CD8-positive, alpha-beta memory T cell (primary cell): Measurements from ENCODE around the gene AGGF1. TPM values are rescaled to one million over a fixed set of nuclear protein-coding genes. Genes with fewer than 3 reads are reported as not detected.
A peak's percentile ranks its signal among the peaks of the same experiment; 100 is the strongest.
"Not testable (repeated sequence)": the region's sequence is repeated elsewhere in the genome, so short reads cannot be mapped to it uniquely, and the experiment has no call there.

Experiments used
- CTCF ChIA-PET: fragments of 350-600 bp; sonication (Branson Sonifier 250); formaldehyde crosslinking; loops from one replicate; lab custom pipeline; 2021; ENCODE audit warnings: antibody characterized with exemption; lab: Charles Lee
- POLR2A ChIA-PET: fragments of 350-600 bp; sonication (Branson Sonifier 250); formaldehyde crosslinking; loops from one replicate; lab custom pipeline; 2021; ENCODE audit warnings: antibody characterized with exemption; lab: Charles Lee
- DNase-seq, 5 donors: peaks; one replicate each; pipeline versions ENCODE4 v3.0.0 to v3.0.0-alpha.2; 2020 to 2022; ENCODE audit warnings: mixed read lengths in 1 of 5
- H3K27ac ChIP-seq: one replicate; pipeline ENCODE4 v1.7.0; 2013; ENCODE audit warnings: low read depth, mild to moderate bottlenecking, low read length, moderate library complexity
- H3K27me3 ChIP-seq: 2 replicates; pipeline ENCODE4 v1.7.0; 2013; ENCODE audit warnings: low read length, mild to moderate bottlenecking; ENCODE audit not compliant: insufficient read depth, poor library complexity, severe bottlenecking
- H3K36me3 ChIP-seq: 2 replicates; pipeline ENCODE4 v1.7.0; 2013; ENCODE audit warnings: mild to moderate bottlenecking, low read length, moderate library complexity; ENCODE audit not compliant: insufficient read depth
- H3K4me1 ChIP-seq: 2 replicates; pipeline ENCODE4 v1.7.0; 2013; ENCODE audit warnings: mild to moderate bottlenecking, low read length, moderate library complexity; ENCODE audit not compliant: insufficient read depth
- H3K4me3 ChIP-seq: 2 replicates; pipeline ENCODE4 v1.7.0; 2013; ENCODE audit warnings: mild to moderate bottlenecking, low read length
- H3K9me3 ChIP-seq: 2 replicates; pipeline ENCODE4 v1.7.0; 2013; ENCODE audit warnings: mild to moderate bottlenecking, low read length
- H3K27ac Mint-ChIP-seq, 8 donors: one replicate each; pipeline ENCODE4 v1.8.0; 2020 to 2021; ENCODE audit warnings: mixed read lengths in 8 of 8, mild to moderate bottlenecking in 6 of 8, inconsistent platforms in 3 of 8, moderate library complexity in 3 of 8
- H3K27me3 Mint-ChIP-seq, 2 donors: one replicate each; pipeline ENCODE4 v1.8.0; 2020 to 2021; ENCODE audit warnings: mixed read lengths in 2 of 2, mild to moderate bottlenecking in 1 of 2, moderate library complexity in 1 of 2
- H3K36me3 Mint-ChIP-seq, 3 donors: one replicate each; pipeline ENCODE4 v1.8.0; 2020 to 2021; ENCODE audit warnings: mixed read lengths in 3 of 3, inconsistent platforms in 1 of 3, mild to moderate bottlenecking in 1 of 3
- H3K4me1 Mint-ChIP-seq, 3 donors: one replicate each; pipeline ENCODE4 v1.8.0; 2020 to 2021; ENCODE audit warnings: mixed read lengths in 3 of 3, inconsistent platforms in 1 of 3, mild to moderate bottlenecking in 1 of 3
- H3K4me3 Mint-ChIP-seq, 7 donors: one replicate each; pipeline ENCODE4 v1.8.0; 2020 to 2021; ENCODE audit warnings: mixed read lengths in 7 of 7, mild to moderate bottlenecking in 6 of 7, moderate library complexity in 4 of 7, inconsistent platforms in 2 of 7
- H3K9me3 Mint-ChIP-seq, 5 donors: one replicate each; pipeline ENCODE4 v1.8.0; 2020 to 2022; ENCODE audit warnings: mixed read lengths in 5 of 5, mild to moderate bottlenecking in 3 of 5, moderate library complexity in 2 of 5, inconsistent platforms in 1 of 5
- polyA plus RNA-seq: library from polyadenylated mRNA; unstranded; fragments of 300-500 nt; fragmentation: Illumina TruSeq; gene quantifications from one replicate; pipeline ENCODE4 v1.2.3, GENCODE V29; 2021
- total RNA-seq, 2 experiments: library from RNA; stranded (reverse); gene quantifications; one replicate each; pipeline ENCODE4 v1.2.3, GENCODE V29; 2021

The AGGF1 gene
- total and polyA plus RNA-seq, 3 experiments from 2014 or later: 30.2 to 35.1 (median 31.1) TPM

DNA sequence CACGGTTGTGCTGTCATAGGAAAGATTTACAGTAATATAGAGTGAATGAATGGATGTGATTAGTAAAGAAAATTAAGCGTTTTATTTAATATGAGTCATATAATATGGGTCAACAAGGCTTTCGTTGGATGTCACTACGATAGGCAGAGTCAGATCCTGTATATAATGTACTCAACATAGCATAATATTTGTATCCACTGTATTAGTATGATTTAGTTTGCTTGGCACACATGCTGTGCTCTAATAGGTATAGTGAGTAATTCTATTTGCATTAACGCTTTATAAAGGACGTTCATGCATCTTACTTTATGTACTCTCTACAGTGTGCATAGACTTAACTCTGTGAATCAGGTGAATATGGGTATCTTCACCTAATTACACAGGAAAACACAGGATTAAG, 35.9 kb upstream of the AGGF1 start:
- H3K4me3 Mint-ChIP-seq: no peak overlapping the region
- no peaks in the 10 kb centered on the region for H3K9me3 ChIP-seq
- H3K27ac Mint-ChIP-seq: no peak overlapping the region
- no peak overlapping the region for H3K4me3 ChIP-seq
- H3K4me1 Mint-ChIP-seq: no peaks in the 10 kb centered on the region
- H3K9me3 Mint-ChIP-seq: no peaks in the 10 kb centered on the region
- H3K36me3 Mint-ChIP-seq: no peaks in the 10 kb centered on the region
- H3K27me3 ChIP-seq: no peaks in the 10 kb centered on the region
- ChIA-PET POLR2A (no interaction called here), CTCF (no interaction called here)
- peaks cover 4 to 32% of the 10 kb centered on the region in 2 donors for H3K27me3 Mint-ChIP-seq
- no peaks in the 10 kb centered on the region for H3K36me3 ChIP-seq
- no peak for DNase-seq
- no peak overlapping the region for H3K27ac ChIP-seq
- H3K4me1 ChIP-seq: no peaks in the 10 kb centered on the region

DNA sequence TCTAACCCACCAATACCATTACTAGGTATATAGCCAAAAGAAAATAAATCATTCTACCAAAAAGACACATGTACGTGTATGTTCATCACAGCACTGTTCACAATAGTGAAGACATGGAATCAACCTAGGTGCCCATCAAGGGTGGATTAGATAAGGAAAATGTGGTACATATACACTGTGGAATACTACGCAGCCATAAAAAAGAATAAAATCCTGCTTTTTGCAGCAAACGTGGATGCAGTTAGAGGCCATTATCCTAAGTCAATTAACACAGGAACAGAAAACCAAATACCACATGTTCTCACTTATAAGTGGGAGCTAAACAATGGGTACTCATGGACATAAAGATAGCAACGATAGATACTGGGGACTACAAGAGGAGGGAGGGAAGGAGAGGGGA, 32.0 kb upstream of the AGGF1 start:
- H3K27me3 Mint-ChIP-seq: peaks cover 8 to 46% of the 10 kb centered on the region in 2 donors
- POLR2A ChIA-PET, H3K36me3 Mint-ChIP-seq, H3K9me3 Mint-ChIP-seq, H3K4me1 ChIP-seq, H3K27me3 ChIP-seq, H3K27ac ChIP-seq, DNase-seq, H3K4me3 ChIP-seq, H3K36me3 ChIP-seq, H3K4me3 Mint-ChIP-seq, H3K9me3 ChIP-seq, H3K27ac Mint-ChIP-seq, H3K4me1 Mint-ChIP-seq: not testable (repeated sequence)
- CTCF ChIA-PET: interaction anchor here (1.5 kb wide), 1 partner anchor 10 kb away, joined by 3 read pairs; no protein-coding TSS in a partner anchor

DNA sequence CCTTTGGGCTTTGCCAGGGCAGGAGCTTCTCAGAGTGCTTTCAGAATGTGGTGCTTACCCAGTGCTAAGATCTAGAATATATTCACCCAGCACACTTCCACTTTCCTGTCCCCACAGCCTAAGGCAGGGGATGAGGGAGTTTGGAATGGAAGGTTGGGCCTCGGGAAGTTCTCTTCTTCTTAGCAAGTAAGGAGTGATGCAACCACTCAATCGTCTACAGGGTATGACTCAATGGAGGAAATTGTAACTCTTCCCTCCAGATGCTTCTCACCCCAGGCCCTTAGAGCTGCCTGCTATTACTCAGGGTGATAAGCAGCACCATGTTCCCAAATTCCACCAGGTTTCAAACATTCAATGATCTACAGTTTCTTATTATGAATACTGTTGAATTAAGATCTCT, 30.8 kb upstream of the AGGF1 start:
- no peaks in the 10 kb centered on the region for H3K4me1 Mint-ChIP-seq
- H3K9me3 Mint-ChIP-seq: peaks cover 0 to 3% (median 0%) of the 10 kb centered on the region in 5 donors
- no peak overlapping the region for H3K27ac Mint-ChIP-seq
- H3K4me3 ChIP-seq: no peak overlapping the region
- H3K27me3 Mint-ChIP-seq: peaks cover 14 to 44% of the 10 kb centered on the region in 2 donors
- POLR2A ChIA-PET: no interaction called here
- H3K36me3 ChIP-seq: no peaks in the 10 kb centered on the region
- no peaks in the 10 kb centered on the region for H3K9me3 ChIP-seq
- no peaks in the 10 kb centered on the region for H3K27me3 ChIP-seq
- no peak for DNase-seq
- H3K27ac ChIP-seq: no peak overlapping the region
- H3K36me3 Mint-ChIP-seq: no peaks in the 10 kb centered on the region
- no peaks in the 10 kb centered on the region for H3K4me1 ChIP-seq
- CTCF ChIA-PET: no interaction called here
- no peak overlapping the region for H3K4me3 Mint-ChIP-seq

- no peak overlapping the region for H3K4me3 ChIP-seq
- peaks cover 15 to 52% of the 10 kb centered on the region in 2 donors for H3K27me3 Mint-ChIP-seq
- peaks cover 0 to 3% (median 0%) of the 10 kb centered on the region in 5 donors for H3K9me3 Mint-ChIP-seq
- no peaks in the 10 kb centered on the region for H3K27me3 ChIP-seq
- H3K27ac ChIP-seq: no peak overlapping the region
- DNase-seq: no peak
- no peak overlapping the region for H3K27ac Mint-ChIP-seq
- no peaks in the 10 kb centered on the region for H3K9me3 ChIP-seq
- CTCF ChIA-PET: no interaction called here
- no peaks in the 10 kb centered on the region for H3K4me1 ChIP-seq
- POLR2A ChIA-PET: no interaction called here
- no peak overlapping the region for H3K4me3 Mint-ChIP-seq
- H3K36me3 ChIP-seq: no peaks in the 10 kb centered on the region
- no peaks in the 10 kb centered on the region for H3K4me1 Mint-ChIP-seq
- H3K36me3 Mint-ChIP-seq: no peaks in the 10 kb centered on the region
These were observed 27.0 kb upstream of the AGGF1 start for GRCh38 chr5:77003246-77003645.

DNA sequence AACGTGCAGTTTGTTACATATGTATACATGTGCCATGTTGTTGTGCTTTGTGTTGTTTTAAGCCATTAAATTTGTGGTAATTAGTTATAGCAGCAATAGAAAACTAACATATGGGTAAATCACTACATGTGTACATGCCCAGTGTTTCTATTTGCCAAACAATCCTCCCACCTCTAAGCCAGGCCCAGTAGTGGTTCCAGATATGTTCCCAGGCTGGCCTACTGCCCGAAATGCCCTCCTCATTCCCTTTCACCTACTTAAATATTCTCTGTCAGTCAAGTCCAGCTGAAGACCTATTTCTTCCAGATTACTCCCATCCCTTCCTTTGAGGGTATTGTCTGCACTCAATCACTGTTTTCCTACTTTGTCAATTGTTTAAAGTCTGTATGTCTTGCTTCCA, 24.1 kb upstream of the AGGF1 start:
- no peak for DNase-seq
- H3K9me3 ChIP-seq: no peaks in the 10 kb centered on the region
- Mint-ChIP-seq H3K27me3 (peaks cover 17 to 47% of the 10 kb centered on the region in 2 donors), H3K4me3 (no peak overlapping the region), H3K36me3 (no peaks in the 10 kb centered on the region), H3K4me1 (no peaks in the 10 kb centered on the region), H3K9me3 (no peaks in the 10 kb centered on the region), H3K27ac (no peak overlapping the region)
- no peaks in the 10 kb centered on the region for H3K36me3 ChIP-seq
- POLR2A ChIA-PET: no interaction called here
- no peak overlapping the region for H3K27ac ChIP-seq
- H3K27me3 ChIP-seq: no peaks in the 10 kb centered on the region
- no peaks in the 10 kb centered on the region for H3K4me1 ChIP-seq
- CTCF ChIA-PET: no interaction called here
- no peak overlapping the region for H3K4me3 ChIP-seq

- H3K36me3 Mint-ChIP-seq: no peaks in the 10 kb centered on the region
- no peak overlapping the region for H3K27ac Mint-ChIP-seq
- H3K4me1 ChIP-seq: no peaks in the 10 kb centered on the region
- H3K9me3 ChIP-seq: no peaks in the 10 kb centered on the region
- H3K36me3 ChIP-seq: no peaks in the 10 kb centered on the region
- no peak for DNase-seq
- H3K4me3 Mint-ChIP-seq: no peak overlapping the region
- no peak overlapping the region for H3K4me3 ChIP-seq
- H3K27ac ChIP-seq: no peak overlapping the region
- H3K9me3 Mint-ChIP-seq: no peaks in the 10 kb centered on the region
- H3K27me3 ChIP-seq: no peaks in the 10 kb centered on the region
- H3K4me1 Mint-ChIP-seq: no peaks in the 10 kb centered on the region
- ChIA-PET CTCF (no interaction called here), POLR2A (no interaction called here)
- peaks cover 19 to 44% of the 10 kb centered on the region in 2 donors for H3K27me3 Mint-ChIP-seq
These were observed 21.8 kb upstream of the AGGF1 start for GRCh38 chr5:77008413-77008812.

- Mint-ChIP-seq H3K27me3 (peaks cover 13 to 45% of the 10 kb centered on the region in 2 donors), H3K27ac (no peak overlapping the region), H3K4me1 (no peaks in the 10 kb centered on the region), H3K9me3 (no peaks in the 10 kb centered on the region), H3K4me3 (no peak overlapping the region), H3K36me3 (no peaks in the 10 kb centered on the region)
- no peak for DNase-seq
- ChIA-PET POLR2A (no interaction called here), CTCF (no interaction called here)
- H3K27ac ChIP-seq: no peak overlapping the region
- no peak overlapping the region for H3K4me3 ChIP-seq
- no peaks in the 10 kb centered on the region for H3K9me3 ChIP-seq
- H3K36me3 ChIP-seq: no peaks in the 10 kb centered on the region
- H3K4me1 ChIP-seq: no peaks in the 10 kb centered on the region
- H3K27me3 ChIP-seq: no peaks in the 10 kb centered on the region
These were observed 20.0 kb upstream of the AGGF1 start for GRCh38 chr5:77010243-77010642.

DNA sequence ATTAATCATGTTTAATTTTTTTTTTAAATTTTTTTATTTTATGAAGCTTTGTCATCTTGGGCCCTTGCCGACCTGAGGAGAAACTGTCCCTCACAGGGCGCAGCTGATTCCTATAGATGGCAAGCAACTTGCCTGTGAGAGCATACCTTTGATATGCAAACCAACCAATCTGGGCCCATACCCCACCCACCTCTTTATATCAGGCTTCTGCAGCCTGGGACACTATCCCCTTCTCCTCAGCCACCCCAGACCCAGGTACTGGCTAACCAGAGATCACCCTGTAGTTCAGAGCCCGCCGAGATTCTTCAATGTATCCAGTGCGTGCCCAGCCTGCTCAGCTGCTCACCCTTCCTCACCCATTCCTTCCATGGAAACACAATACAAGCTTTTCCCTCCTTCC, 18.7 kb upstream of the AGGF1 start:
- POLR2A ChIA-PET: no interaction called here
- Histone ChIP-seq H3K27ac (no peak overlapping the region), H3K36me3 (no peaks in the 10 kb centered on the region), H3K4me1 (no peaks in the 10 kb centered on the region), H3K4me3 (no peak overlapping the region), H3K27me3 (no peaks in the 10 kb centered on the region), H3K9me3 (no peaks in the 10 kb centered on the region)
- CTCF ChIA-PET: no interaction called here
- DNase-seq: no peak
- no peak overlapping the region for H3K27ac Mint-ChIP-seq
- no peak overlapping the region for H3K4me3 Mint-ChIP-seq
- no peaks in the 10 kb centered on the region for H3K9me3 Mint-ChIP-seq
- H3K36me3 Mint-ChIP-seq: no peaks in the 10 kb centered on the region
- peaks cover 10 to 41% of the 10 kb centered on the region in 2 donors for H3K27me3 Mint-ChIP-seq
- H3K4me1 Mint-ChIP-seq: no peaks in the 10 kb centered on the region

DNA sequence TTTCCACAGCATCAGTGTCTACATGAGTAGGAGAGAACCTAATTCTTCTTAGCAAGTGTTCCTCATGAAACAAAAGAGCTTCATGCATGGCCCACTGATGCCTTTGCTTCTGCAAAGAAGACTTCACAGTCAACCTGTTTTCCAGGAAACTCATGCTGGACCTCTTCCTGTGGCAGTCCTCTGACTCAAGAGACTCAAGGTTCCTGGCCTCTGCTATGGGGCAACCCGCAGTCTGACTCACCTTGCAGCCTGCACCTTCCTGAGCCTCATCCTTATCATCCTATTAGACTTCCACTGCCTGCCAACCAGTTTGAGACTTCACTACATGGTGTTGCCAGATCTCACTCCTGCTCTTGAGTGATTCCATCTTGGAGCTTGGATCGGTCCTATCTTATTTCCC, 17.6 kb upstream of the AGGF1 start:
- H3K36me3 Mint-ChIP-seq: no peaks in the 10 kb centered on the region
- Histone ChIP-seq H3K36me3 (no peaks in the 10 kb centered on the region), H3K4me3 (no peak overlapping the region), H3K4me1 (no peaks in the 10 kb centered on the region), H3K27me3 (no peaks in the 10 kb centered on the region), H3K27ac (no peak overlapping the region), H3K9me3 (no peaks in the 10 kb centered on the region)
- ChIA-PET POLR2A (no interaction called here), CTCF (no interaction called here)
- peaks cover 10 to 44% of the 10 kb centered on the region in 2 donors for H3K27me3 Mint-ChIP-seq
- peak overlapping the region in 1 of 8 donors; percentile 72 for H3K27ac Mint-ChIP-seq
- H3K9me3 Mint-ChIP-seq: no peaks in the 10 kb centered on the region
- H3K4me3 Mint-ChIP-seq: no peak overlapping the region
- DNase-seq: no peak
- no peaks in the 10 kb centered on the region for H3K4me1 Mint-ChIP-seq
